NB4 (cell line): ENCODE data around the gene ZNF326.

Experiments used
- CTCF ChIP-seq: IDR thresholded peaks from one replicate; pipeline ENCODE4 v1.5.1; 2012; ENCODE audit warnings: low read depth, low read length
- MYC ChIP-seq: IDR thresholded peaks from 2 replicates; pipeline ENCODE4 v1.6.1; 2011; ENCODE audit warnings: low read depth, low read length

DNA sequence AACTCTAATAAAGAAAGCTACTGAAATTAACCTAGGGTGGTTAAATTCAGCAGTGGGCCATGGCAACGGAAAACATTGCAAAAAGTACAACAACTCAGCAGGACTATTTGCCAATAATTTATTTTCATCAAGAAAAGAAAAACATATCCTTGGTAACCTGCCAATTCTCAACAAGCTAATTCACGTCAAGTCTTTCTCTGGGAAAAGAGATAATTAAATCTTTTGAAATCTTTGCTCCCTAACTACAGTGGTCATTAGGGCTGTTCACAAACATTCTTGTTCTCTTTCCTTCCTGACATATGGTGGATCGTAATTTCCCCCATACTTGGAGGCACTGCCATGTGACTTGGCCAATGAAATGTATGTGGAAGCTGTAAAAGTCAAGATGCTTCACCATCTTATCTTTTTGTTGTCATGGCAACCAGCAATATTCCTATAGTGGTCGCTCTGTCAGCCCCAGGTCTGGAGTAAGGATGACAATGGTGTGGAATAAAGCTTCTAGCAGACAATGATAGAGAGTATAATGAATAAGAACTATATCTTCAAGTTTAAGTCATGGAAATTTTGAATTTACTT, 29.6 kb upstream of the ZNF326 start:
- TF ChIP-seq CTCF (no peak), MYC (no peak)
